Ramos (cell line): ENCODE measurements around the gene SH2D7.

ENCODE experiments used
- in situ Hi-C: fragments of 300-500 bp; cut with MboI; formaldehyde crosslinking; loops from one replicate; pipeline ENCODE4 v1.14.3; 2022; ENCODE audit warnings: low sequenced_read_pairs; ENCODE audit not compliant: unreplicated experiment

SH2D7 gene

DNA sequence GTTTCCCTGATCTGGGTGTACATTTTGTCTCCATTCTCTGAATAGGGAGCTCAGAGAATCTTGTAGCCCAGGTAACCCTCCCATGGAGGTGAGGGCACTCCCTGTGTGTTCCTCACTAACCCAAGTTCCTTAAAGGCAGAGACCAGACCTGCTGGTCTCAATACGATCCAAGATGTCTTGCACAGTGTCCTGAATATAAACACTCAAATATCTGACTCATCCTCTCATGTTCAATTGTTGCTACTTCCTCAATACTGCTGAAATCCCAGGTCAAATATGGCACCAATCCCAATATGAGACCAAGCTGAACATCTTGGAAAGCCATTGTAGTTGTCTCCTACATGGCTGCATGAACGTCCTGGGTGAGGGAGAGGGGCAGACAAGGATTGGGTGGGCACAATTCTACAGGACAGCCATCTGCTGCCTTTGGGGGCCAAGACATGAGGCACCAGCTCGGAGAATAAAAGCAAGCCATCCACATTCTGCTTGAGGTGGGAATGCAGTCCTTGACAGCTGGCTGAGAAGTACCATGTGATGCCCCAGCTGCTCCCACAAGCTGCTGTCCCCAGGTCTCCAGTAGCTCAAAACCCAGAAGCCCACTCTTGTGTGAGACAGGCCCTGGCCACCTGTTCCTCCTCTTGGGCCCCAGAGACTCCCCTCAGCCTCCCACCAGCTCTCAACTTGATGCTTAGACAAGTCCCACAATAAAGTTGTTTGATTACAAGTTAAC is 33.1 kb upstream of the SH2D7 start:
- in situ Hi-C loops: no loop called here

DNA sequence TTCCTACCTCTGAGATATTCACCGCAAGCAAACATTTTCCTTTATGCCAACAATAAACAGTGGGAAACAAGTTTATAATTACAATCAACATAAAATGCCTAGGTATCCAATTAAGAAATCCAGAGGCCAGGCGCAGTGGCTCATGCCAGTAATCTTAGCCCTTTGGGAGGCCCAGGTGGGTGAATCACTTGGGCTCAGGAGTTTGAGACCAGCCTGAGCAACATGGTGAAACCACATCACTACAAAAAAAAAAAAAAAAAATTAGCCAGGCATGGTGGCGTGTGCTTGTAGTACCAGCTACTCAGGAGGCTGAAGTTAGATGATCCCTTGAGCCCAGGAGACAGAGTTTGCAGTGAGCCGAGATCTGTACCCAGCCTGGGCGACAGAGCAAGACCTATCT is 32.1 kb upstream of the SH2D7 start:
- in situ Hi-C loops: no loop called here

DNA sequence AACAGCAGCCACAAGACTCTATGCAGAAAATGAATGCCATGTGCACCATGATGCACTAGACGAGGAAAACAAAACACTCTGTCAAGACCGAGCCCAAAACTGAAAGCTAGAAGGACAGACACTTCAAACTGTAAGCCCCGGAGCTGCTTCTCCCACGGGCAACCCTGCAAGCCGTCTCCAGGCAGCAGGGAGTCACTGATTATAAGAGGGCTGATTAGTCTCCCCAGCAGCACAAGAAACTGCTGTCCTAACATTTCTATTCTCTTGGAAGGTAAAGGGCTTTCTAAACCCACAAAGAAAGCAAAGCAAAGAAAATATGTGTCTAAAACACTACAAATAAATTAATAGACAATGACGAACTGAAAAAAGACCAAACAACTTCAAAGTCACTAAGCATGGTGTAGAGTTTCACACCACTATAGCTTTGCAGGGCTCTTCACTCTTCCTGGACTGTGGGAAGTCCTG is 30.4 kb upstream of the SH2D7 start:
- in situ Hi-C loops: no loop called here

DNA sequence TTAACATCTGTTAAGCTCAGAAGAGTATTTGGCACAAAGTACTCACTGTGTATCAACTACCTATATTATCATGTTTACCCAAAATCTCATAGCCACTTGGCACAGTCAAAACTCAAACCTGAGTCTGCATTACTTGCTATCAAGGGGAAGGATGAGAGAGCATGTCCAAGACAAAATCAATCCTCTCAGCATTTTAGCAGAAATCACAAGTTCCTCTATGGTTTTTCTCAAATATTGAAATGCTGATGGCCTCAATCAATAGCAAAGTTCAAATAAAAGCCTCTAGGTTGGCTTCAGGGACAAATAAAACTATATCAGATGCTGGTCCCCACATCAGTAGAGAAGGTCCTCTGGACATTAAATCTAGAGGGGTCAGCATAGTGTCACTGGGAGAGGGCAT is 29.1 kb upstream of the SH2D7 start:
- in situ Hi-C loops: no loop called here

DNA sequence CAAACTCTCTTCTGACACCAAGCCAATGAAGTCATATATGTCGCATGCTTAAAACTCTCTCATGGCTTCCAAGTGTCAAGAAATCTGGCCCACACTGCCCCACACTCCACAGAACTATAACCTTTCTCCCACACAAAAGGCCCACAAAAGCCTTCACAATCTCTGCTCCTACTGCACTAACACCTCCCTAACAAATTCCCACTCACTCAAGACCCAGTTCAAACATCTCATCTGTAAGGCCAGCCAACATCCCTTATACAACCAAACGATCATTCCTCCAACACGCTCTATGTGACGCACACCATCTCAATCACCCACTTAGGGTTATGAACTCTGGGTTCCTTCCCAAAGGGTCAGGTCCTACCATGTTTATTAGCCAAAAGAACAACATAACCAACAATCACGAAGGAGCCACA is 28.4 kb upstream of the SH2D7 start:
- in situ Hi-C loops: no loop called here

DNA sequence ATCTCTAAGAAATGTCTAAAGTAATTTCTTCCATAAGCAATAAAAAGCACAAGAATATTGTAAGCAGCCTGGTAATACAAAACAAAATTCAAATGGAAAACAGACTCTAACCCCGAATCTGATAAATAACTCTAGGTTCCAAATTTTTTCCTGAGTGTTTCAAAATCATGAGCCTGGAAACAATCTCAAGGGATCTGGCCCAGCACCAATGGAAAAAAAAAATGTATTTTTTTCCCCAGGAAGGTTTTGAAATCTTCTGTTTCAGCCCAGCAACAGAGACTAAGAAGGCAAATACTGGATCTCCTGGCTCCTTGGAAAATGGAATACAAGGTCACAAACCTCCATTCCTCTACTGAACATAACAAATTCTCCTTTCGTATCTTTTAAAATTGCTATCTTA is 27.8 kb upstream of the SH2D7 start:
- in situ Hi-C loops: no loop called here

DNA sequence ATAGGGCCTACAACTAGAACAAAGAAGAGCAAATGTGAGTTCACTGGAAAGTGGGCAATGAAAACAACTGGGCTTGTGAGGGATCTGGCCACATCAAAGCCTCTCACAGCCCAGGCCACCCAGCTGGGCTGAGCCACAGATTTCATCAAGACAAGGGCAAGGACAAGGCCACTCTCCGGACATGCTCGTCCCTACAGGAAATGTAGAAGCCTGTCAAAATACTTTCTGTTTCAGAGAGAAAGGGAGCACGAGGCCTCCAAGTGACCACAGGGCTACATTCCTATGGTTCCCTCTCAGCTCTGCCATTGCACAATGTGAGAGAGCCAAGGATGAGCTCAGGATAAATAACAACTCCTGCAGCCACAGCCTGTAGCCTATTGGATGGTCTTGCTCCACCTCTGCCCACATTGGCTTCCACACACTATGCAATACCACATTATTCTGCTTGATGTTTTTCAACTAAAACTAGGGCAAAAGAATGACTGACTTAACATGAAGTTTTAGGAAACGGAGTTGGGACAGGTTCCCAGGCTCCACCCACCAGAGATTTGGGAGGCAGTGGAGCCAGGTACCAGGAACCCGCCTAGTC is 27.0 kb upstream of the SH2D7 start:
- in situ Hi-C loops: no loop called here

DNA sequence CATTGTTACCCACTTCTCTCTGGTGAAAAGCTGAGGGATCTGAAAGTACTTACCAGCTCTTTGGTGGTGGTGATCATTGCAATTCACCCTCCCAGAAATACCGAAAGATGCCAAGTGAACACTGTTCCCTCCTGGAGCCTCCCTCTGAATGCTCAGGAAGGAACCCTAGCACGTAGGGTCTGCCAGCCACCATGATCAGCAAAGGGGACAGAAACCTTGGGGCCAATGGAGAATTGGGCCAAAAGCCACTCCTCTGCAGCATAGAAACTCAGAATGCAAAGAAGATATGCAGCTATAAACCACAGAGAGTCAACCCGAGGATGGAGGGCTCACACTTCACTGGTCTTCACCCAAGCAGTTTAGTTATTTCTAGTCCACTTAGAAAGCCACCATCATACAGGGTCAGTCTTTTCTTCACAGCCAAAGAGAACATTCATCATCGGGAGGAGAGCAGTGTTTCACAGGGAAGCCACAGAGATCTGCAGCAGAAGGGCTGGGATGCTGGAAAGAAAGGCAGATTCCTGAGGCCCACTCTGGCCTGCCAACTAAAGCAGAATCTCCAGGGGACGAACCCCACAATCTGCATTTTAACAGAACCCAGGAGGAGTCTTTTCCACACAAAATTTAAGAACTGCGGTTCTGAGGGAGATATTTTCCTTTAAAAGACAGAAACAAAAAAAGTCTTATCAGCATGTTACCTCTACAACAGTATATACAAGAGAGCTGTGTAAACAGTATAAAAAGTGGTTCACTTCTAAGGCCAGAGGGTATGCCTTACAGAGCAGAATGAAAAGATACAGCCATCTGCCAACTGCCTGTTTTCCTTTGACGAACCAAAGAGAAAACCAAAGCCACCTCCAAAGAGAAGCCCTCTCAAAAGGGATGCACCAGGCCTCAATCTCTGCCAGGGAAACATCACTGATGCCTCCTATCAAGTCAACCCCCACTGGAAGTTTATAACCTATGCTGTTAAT is 26.1 kb upstream of the SH2D7 start:
- in situ Hi-C loops: no loop called here

DNA sequence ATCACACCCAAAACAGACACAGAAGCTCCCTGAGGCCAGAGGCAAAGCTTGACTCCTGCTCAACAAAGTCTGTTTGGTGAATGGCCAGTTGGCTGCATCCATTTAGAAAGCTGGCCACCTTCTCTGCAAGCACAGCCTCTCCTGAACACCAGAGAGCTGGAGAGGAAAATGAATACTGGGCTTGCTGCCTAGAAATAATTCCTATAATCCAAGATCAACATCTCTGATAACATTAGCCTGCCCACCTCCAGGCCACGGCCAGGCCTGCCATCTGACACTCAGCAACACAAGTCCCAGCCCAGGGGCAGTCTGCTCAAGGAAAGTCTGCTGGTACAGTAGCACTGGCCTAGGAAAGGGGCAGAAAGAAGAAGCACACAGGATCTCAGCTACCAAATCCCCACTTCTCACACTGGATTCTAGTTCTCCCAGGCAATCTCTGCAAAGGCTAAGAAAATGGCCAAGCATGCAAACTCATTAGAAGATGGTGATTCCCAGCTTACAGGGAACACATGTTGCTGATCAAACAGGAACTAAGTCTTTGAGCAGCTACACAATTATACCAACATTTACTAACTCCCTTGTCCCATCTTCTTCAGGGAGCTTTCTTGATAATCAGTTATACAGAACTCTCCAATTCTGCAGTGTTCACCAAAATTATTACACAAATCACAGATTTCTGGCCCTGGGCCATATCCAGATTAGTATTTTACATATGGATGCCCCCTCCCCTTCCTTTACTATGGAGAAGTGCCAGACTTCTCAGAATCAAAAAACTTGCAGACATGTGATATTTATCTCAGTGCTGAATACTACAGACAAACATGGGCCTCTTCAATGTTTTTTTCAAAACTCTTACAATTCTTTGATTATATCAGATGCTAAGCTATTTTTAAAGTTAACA is 24.8 kb upstream of the SH2D7 start:
- in situ Hi-C loops: no loop called here

DNA sequence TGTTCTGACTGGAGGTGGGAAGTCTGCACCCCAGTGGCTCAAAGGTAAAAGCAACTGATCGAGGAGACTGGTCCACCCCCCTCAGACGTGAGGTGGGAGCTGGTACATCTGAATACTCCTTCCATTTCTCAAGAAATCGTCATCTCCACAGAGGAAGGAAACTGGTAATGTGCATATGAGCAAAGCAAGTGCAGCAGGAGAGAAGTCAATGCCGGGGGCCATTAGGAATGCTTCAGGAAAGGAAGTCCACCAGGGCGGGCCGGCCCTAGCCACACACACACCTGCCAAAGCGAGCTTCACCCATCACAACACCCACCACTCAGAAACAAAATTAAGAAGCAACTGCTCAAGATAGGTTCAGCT is 23.3 kb upstream of the SH2D7 start:
- in situ Hi-C loops: no loop called here

DNA sequence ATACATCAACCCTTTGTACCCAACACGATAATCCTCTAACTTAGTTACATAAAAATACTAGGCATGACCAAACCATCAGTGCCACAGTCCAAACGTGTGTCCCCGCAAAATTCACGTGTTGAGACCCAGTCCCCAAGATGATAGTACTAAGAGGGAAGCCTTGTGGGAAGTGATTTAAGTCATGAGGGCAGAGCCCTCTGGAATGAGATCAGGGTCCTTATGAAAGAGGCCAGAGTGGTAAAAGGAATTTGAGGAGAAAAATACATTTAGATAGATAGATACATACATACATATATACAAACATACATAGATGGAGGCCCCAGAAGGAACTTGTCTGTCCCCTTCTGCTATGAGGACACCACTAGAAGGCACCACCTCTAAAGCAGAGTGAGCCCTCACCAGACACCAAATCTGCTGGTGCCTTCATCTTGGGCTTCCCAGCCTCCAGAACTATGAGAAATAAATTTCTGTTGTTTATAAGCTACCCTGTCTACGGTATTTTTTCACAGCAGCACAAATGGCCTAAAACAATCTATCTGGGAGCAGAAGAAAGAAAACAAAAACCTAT is 22.8 kb upstream of the SH2D7 start:
- in situ Hi-C loops: no loop called here

DNA sequence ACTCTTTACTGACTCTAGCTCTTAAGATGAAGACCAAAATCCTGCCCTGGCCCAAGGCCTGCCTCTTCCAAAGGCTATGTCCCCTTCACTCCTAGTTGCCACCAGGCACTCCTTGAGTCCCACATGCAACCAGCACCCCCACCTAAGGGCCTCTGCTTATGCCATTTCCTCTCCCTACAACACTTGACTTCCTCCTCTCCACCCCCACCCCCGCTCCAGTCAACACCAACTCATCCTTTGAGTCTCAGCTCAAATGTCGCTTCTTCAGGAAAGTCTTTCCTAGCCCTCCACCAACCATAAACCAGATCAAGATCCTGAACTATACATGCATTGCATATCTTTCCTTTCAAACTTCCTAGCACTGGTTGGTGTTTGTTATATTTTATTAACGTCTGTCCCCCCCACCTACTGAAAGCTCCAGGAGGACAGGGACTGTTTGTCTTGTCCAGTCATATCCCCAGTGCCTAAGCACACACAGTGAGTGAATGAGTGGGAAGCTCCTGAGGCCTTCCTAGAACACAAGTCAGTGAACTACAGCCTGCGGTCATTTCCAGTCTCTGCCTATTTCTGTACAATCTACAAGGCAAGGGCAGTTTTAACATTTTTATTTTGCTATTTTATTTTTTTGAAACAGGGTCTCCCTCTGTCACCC is 22.2 kb upstream of the SH2D7 start:
- in situ Hi-C loops: no loop called here

DNA sequence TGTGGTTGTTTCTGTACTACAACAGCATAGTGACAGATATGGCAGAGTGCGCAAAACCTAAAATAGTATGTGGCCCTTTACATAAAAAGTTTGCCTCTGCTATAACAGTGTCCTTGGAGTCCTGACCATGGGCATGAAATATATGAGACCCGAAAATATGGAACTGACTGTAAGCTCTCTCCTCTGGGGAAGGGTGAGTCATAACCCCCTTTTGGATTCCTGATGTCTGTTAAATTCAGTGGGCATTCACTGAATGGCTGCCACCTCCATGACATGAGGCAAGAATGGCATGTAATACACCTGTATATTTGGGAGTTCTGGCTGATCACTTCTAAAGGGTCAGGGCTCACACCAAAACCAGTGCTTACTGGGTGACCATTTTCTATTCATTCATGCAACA is 21.0 kb upstream of the SH2D7 start:
- in situ Hi-C loops: no loop called here

DNA sequence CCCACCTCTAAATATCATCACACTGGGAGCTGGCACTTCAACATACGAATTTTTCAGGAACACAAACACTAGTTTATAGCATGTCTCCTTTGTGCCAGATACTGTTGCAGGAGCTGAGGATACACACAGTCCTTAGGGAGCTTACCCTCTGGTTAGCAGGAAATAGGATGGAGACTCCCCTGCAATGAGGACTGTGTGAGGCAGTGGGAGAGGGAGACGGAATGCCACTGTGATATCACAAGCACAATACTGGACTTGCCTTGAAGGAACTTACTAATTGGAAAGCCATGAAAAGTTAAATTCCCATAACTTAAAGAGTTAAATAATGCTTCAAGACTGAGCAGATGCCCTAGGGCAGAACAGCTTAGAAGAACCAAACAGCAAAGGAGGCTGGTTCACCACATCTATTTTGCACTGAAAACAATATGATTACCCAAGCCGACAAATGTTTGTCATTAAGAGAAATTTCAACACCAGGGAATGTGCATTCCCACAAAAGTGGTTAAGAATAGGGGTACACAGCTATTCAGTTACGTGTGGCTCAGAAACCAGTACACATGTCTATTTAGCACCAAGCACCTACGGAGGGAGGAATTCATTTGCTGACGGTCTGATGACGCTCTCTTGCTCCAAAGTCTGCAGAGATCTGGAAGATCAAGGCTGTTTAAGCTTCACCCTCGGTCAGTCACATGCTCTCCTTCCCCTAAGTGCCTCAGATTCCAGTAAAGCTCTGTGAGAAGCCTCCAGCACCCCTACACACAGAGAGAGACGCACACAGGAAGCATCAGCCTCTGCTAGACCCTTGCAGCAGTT is 20.1 kb upstream of the SH2D7 start:
- in situ Hi-C loops: no loop called here

DNA sequence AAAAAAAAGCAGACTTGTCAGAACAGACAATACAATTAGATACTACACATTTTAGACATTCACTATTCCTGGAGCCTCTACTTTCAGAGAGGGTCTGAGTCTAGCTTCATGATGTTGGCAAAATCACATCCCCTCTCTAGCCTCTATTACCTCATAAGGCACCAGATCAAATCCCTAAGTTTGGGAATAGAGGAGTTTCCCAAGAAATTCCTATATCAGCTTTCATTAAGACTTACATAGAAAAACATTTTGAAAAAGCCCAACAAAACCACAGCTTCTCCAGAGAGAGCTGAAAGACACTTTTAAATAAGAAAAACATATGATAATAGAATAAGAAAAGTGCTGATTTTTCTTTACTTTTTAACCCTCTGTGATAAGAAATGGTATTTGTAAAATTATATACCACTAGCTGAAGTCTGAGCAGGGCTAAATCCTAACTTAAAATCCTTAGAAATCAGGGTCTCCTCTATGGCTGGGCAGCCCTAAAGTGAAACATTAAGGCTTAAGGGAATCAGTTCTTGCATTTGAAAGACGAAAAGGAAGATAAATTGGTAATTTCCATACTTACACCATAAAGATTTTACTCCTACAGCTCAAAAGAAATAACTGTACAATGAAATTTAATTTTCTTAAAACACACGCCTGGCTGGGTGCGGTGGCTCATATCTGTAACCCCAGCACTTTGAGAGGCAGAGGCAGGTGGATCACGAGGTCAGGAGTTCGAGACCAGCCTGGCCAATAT is 19.1 kb upstream of the SH2D7 start:
- in situ Hi-C loops: no loop called here

DNA sequence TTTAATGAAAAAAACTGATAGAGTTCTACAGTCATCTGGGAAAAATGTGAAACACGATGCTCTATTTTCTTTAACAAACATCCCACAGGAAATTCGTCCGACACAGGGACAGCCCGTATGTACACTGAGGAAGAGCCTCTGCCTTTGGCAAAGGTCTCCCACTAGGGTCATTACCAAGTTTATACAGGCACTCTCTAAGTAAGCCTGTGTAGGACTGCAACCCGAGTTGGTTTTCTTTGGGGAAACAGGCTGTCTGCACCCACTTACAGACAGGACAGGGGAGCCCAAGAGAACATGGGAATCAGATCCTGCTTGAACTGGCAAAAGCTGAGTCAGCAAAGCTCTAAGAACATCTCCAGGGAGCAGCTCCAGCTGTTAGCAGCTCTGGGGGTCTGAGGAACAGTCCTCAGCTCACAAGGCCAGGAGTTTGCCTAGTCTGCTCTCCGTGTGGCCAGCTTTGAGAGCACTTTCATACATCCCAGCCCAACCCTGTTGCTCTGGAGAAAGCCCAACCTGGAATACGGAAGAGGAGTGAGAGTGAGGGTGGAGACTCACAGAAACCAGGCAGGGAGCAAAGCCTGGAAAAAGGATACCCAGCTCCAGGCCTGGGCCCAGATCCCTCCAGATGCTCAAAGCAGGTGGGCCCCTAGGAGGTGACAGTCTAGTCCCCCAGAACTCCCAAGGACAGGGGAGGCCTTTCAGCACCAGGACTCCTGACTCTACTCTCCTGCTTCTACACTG is 16.7 kb upstream of the SH2D7 start:
- in situ Hi-C loops: no loop called here
